K562 (cell line): ENCODE measurements around the gene AGAP3. TPM values are rescaled to one million over a fixed set of nuclear protein-coding genes. Genes with fewer than 3 reads are reported as not detected.

ENCODE experiments used
- ARID1B ChIP-seq: fragments of 450-650 bp; IDR thresholded peaks from 2 replicates; pipeline ENCODE4 v1.6.1; 2016; ENCODE audit warnings: antibody characterized with exemption, mild to moderate bottlenecking, inconsistent platforms
- ARID4B ChIP-seq: sonication (generic); formaldehyde crosslinking; IDR thresholded peaks from 2 replicates; pipeline ENCODE4 v1.8.0; 2022; ENCODE audit warnings: mild to moderate bottlenecking, missing genetic modification reagents
- ELF4 ChIP-seq: fragments of 450-650 bp; formaldehyde crosslinking; IDR thresholded peaks from 2 replicates; pipeline ENCODE4 v1.4.0; 2022; ENCODE audit warnings: missing genetic modification characterization
- PTBP1 ChIP-seq: fragments of 200-400 bp; formaldehyde crosslinking; IDR thresholded peaks from 2 replicates; pipeline ENCODE4 v1.6.1; 2017; ENCODE audit warnings: low read depth, low read length
- RREB1 ChIP-seq: fragments of 250-450 bp; sonication (Bioruptor Pico); IDR thresholded peaks from 2 replicates; pipeline ENCODE4 v1.4.0; 2020
- SNAPC5 ChIP-seq: fragments of 250-450 bp; sonication (Bioruptor Pico); IDR thresholded peaks from 2 replicates; pipeline ENCODE4 v1.8.0; 2021; ENCODE audit warnings: moderate library complexity, mild to moderate bottlenecking, inconsistent platforms
- THAP12 ChIP-seq: fragments of 250-450 bp; sonication (Bioruptor Pico); IDR thresholded peaks from 2 replicates; pipeline ENCODE4 v1.9.0; 2021; ENCODE audit warnings: mild to moderate bottlenecking, inconsistent platforms
- UBTF ChIP-seq, 2 experiments: IDR thresholded peaks; 2 replicates each; pipeline ENCODE4 v1.6.1; 2012; ENCODE audit warnings: improper control_type of control experiment in 2 of 2, low read depth in 2 of 2, low read length in 2 of 2, borderline replicate concordance in 1 of 2
- ZNF146 ChIP-seq: IDR thresholded peaks from one replicate; pipeline ENCODE4 v1.6.1; 2018; ENCODE audit warnings: missing compliant biosample characterization; ENCODE audit not compliant: unreplicated experiment
- ZNF695 ChIP-seq: fragments of 450-650 bp; formaldehyde crosslinking; IDR thresholded peaks from 2 replicates; pipeline ENCODE4 v1.4.0; 2020; ENCODE audit warnings: mild to moderate bottlenecking, moderate library complexity
- polyA plus RNA-seq, 8 experiments: library from polyadenylated mRNA; depleted of rRNA in 4 of 8; stranded (reverse) in 5 of 8; unstranded in 3 of 8; fragments of >200 nt; fragmentation: Nextera tagmentation in 2 of 8; fragmentation: Illumina TruSeq in 1 of 8; extraction: Ambion mirVana in 2 of 8; extraction: Trizol in 1 of 8; gene quantifications; 2 replicates each; pipeline versions ENCODE4 v1.2.1 to v1.2.3, GENCODE V29; 2011 to 2014; ENCODE audit warnings: inconsistent platforms in 1 of 8, missing spikeins in 1 of 8
- total RNA-seq, 7 experiments: library from RNA; depleted of rRNA in 6 of 7; stranded (reverse); fragments of >200 nt in 6 of 7; fragmentation: Illumina TruSeq in 2 of 7; extraction: Trizol in 2 of 7; gene quantifications; 2 replicates each; pipeline versions ENCODE4 v1.2.1 to v1.2.3, GENCODE V29; 2011 to 2021; ENCODE audit warnings: low replicate concordance in 1 of 7

AGAP3 gene
- total and polyA plus RNA-seq, 9 of the 15 experiments (the other 6 are each of a cell fraction or from before 2014, with no cell fraction given) = 3.4 to 208 (median 62.2) TPM

- TF ChIP-seq RREB1 (CRISPR knock-in tag) = 0 out of 2 replicates have a peak, but pooled peaks have one; percentile 46
- no peak for TF ChIP-seq ZNF146 (CRISPR knock-in tag)
- 0 out of 2 replicates have a peak, but pooled peaks have one; percentile 18 for TF ChIP-seq THAP12 (CRISPR knock-in tag)
- no peak for TF ChIP-seq PTBP1
- TF ChIP-seq ARID4B (CRISPR knock-in tag) = no peak
- TF ChIP-seq ELF4 = peak; percentile 41; the same call in 1 of the 2 replicates
- no peak for TF ChIP-seq ZNF695 (CRISPR knock-in tag)
- TF ChIP-seq ARID1B = peak; percentile 51; the same call in 1 of the 2 replicates
- peak in 1 of 2 experiments; percentile 6; a peak in 1 of 4 replicates for TF ChIP-seq UBTF (IDR thresholded peaks at IDR 0.05; ENCODE audit: borderline replicate concordance in 1 of 2, low read depth in 2 of 2, low read length in 2 of 2)
- TF ChIP-seq SNAPC5 (CRISPR knock-in tag) = no peak
These were observed 3.9 kb upstream of the AGAP3 start (continued) for GRCh38 chr7:151082141-151083070.
